Stimulated activated CD4-positive, alpha-beta T cell treated with anti-CD3 and anti-CD28 coated beads, Interleukin-15, amount 100 ng/mL, for 1 hour (primary cell): Measurements from ENCODE around the gene LRIT2.
"Not testable (repeated sequence)": the region's sequence is repeated elsewhere in the genome, so short reads cannot be mapped to it uniquely, and the experiment has no call there.

Source experiments
- DNase-seq, 2 donors: peaks; one replicate each; pipeline ENCODE4 v3.0.0-alpha.2; 2020; ENCODE audit warnings: low read depth in 1 of 2, low spot score in 1 of 2

LRIT2 gene

GRCh38 chr10:84185526-84186175, 39.7 kb downstream of the LRIT2 start:
- no peak for DNase-seq

GRCh38 chr10:84184517-84184916, 40.8 kb downstream of the LRIT2 start:
- DNase-seq: no peak

GRCh38 chr10:84181631-84182030, 43.7 kb downstream of the LRIT2 start:
- no peak for DNase-seq

GRCh38 chr10:84180386-84180785, 45.0 kb downstream of the LRIT2 start:
- not testable (repeated sequence) for DNase-seq

GRCh38 chr10:84179059-84179710, 46.2 kb downstream of the LRIT2 start:
- DNase-seq: no peak

- DNase-seq: no peak
These were observed 47.2 kb downstream of the LRIT2 start for GRCh38 chr10:84178160-84178609.

- DNase-seq: no peak
These were observed 47.7 kb downstream of the LRIT2 start for GRCh38 chr10:84177541-84178141.

- no peak for DNase-seq
These were observed 48.4 kb downstream of the LRIT2 start for GRCh38 chr10:84176836-84177474.

GRCh38 chr10:84176351-84176750, 49.0 kb downstream of the LRIT2 start:
- no peak for DNase-seq

- DNase-seq: no peak
These were observed 49.9 kb downstream of the LRIT2 start for GRCh38 chr10:84175436-84175835.

- no peak for DNase-seq
These were observed 51.8 kb downstream of the LRIT2 start, which contains the start of gene GPR15LG for GRCh38 chr10:84173501-84173929. TSS of gene GPR15LG (plus strand) at chr10:84173801. CDS start at chr10:84173852, 51 bp downstream.

- DNase-seq: no peak
These were observed 52.6 kb downstream of the LRIT2 start for GRCh38 chr10:84172467-84173356.

GRCh38 chr10:84171700-84172466, 53.5 kb downstream of the LRIT2 start:
- DNase-seq: not testable (repeated sequence)

GRCh38 chr10:84171237-84171636, 54.1 kb downstream of the LRIT2 start:
- not testable (repeated sequence) for DNase-seq
